Epithelial cell of proximal tubule (primary cell): ENCODE data around the gene TEAD2. TPM values are rescaled to one million over a fixed set of nuclear protein-coding genes. Genes with fewer than 3 reads are reported as not detected.
A peak's percentile ranks its signal among the peaks of the same experiment; 100 is the strongest.
"Not testable (repeated sequence)": the region's sequence is repeated elsewhere in the genome, so short reads cannot be mapped to it uniquely, and the experiment has no call there.

Experiments used
- DNase-seq: peaks from one replicate; pipeline ENCODE4 v3.0.0-alpha.2; 2011; ENCODE audit warnings: low read depth
- H3K4me3 ChIP-seq: 2 replicates; pipeline ENCODE4 v1.5.1; 2011; ENCODE audit warnings: low read depth, mild to moderate bottlenecking, low read length
- total RNA-seq: library from RNA; depleted of rRNA; stranded (reverse); fragments of >200 nt; gene quantifications from 2 replicates; pipeline ENCODE4 v1.2.3, GENCODE V29; 2015
- TF ChIP-seq, protein P1 (sequence below): conservative IDR thresholded peaks from 2 replicates; pipeline ENCODE4 v1.5.1; 2012; ENCODE audit warnings: low read depth, mild to moderate bottlenecking, low read length

TEAD2 gene
- total RNA-seq, 1 donor from 2014 or later, result 89.5 TPM

DNA sequence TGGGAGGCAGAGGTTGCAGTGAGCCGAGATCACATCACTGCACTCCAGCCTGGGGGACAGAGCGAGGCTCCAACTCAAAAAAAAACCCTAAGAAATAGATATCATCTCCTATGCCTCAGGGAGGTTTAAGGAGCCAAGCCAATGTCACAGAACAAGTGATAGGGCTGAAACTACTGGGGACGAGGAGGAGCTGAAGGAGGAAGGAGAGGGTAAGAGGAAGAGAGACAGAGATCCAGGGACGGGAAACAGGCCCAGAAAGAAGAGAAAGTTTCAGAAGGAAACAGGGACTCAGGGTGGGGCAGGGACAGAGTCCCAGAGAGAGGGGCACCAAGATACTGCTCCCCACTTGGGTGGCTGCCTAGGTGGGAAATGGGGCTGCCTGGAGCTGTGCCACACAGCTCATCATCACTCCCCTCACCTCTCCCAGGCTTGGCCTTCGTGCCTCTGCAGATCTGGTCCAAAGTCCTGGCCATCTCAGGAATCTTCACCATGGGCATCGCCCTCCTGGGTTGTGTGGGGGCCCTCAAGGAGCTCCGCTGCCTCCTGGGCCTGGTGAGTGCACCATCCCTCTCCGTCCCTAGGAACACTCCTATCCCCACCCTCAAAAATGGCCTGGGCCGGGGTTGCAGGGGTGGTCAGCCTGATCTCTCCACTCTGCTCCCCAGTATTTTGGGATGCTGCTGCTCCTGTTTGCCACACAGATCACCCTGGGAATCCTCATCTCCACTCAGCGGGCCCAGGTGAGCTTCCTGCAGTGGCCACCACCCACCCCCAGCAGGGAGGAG, 25.5 kb downstream of the TEAD2 start:
- no peak overlapping the region for H3K4me3 ChIP-seq
- DNase-seq, result no peak
- TF ChIP-seq, protein P1, sequence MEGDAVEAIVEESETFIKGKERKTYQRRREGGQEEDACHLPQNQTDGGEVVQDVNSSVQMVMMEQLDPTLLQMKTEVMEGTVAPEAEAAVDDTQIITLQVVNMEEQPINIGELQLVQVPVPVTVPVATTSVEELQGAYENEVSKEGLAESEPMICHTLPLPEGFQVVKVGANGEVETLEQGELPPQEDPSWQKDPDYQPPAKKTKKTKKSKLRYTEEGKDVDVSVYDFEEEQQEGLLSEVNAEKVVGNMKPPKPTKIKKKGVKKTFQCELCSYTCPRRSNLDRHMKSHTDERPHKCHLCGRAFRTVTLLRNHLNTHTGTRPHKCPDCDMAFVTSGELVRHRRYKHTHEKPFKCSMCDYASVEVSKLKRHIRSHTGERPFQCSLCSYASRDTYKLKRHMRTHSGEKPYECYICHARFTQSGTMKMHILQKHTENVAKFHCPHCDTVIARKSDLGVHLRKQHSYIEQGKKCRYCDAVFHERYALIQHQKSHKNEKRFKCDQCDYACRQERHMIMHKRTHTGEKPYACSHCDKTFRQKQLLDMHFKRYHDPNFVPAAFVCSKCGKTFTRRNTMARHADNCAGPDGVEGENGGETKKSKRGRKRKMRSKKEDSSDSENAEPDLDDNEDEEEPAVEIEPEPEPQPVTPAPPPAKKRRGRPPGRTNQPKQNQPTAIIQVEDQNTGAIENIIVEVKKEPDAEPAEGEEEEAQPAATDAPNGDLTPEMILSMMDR, result no peak

DNA sequence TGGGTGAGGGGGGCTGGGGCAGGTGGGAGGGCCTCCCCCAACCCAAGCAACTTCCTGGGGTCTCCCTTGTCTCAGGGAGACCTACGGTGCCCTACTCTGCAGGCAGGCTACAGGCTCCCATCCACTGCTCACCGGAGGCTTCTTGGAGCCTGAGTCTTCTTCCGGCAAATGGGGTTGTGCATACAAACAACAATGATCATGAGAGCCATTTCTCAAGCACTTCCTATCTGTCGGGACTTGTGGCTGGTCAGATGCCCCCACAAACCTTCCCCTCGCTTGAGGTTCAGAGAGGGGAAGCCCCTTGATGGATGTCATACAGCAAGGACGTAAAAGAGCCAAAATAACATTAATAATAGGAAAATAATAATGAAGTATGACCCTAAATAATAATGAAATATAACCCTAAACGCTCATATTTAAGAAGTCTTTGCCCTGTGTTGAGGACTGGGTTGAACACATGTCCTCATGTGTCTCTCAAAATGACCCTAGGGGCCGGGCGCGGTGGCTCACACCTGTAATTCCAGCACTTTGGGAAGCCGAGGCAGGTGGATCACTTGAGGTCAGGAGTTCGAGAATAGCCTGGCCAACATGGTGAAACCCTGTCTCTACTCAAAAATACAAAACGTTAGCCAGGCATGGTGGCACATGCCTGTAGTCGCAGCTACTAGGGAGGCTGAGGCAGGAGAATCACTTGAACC, 26.3 kb downstream of the TEAD2 start:
- TF ChIP-seq, protein P1, result no peak
- DNase-seq, result no peak
- no peak overlapping the region for H3K4me3 ChIP-seq

DNA sequence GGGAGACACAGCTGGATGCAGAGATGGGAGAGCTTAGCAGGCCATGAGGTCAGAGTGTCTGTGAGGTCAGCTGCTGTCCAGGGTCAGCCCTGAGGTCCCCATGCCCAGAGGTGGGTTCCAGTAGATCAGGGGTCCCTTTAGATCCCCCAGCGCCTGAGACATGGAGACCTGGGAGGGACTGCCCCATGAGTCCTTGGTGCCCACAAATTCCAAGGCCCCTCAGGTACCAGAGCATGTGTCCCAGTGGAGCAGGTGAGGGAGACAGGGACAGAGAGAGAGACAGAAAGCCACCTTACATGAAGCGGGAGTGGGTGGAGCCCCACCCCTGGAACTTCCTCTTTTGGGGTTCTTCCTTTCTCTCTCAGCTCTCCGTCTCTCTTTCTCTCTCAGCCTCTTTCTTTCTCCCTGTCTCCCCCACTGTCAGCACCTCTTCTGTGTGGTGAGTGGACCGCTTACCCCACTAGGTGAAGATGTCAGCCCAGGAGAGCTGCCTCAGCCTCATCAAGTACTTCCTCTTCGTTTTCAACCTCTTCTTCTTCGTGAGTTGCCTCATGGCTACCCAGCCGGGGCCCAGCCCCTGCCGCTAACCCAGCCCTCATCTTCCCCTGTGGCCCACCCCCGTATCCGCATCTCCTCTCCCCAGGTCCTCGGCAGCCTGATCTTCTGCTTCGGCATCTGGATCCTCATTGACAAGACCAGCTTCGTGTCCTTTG, 27.0 kb downstream of the TEAD2 start, which contains the start of gene CD37:
CD37 (plus strand) TSS at position 336 of the 713 bp plus-strand sequence; CDS start at position 471, 135 bp downstream.
- H3K4me3 ChIP-seq, result no peak within 1 kb of the TSS
- TF ChIP-seq, protein P1, result no peak
- DNase-seq, result no peak

DNA sequence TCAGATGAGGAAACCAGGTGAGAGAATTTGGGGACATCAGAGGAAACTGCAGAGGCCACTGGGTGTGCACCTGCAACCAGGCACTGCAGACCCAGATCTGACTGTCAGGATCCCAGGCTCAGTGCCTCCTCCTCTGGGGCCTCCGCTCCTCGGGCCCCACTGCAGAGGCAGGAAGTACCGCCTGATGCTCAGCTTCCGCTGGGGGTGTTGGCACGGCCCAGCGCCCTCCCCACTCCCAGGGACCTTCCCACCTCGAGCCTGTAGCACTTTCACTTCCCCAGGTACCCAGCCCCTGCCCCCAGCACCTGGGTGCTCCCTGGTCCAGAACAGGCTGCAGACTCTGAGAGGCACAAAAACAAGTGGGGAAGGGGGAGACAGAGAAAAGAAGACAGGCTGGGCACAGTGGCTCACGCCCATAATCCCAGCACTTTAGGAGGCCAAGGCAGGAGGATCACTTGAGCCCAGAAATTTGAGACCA, 28.4 kb downstream of the TEAD2 start:
- no peak overlapping the region for H3K4me3 ChIP-seq
- no peak for DNase-seq
- TF ChIP-seq, protein P1, result no peak

DNA sequence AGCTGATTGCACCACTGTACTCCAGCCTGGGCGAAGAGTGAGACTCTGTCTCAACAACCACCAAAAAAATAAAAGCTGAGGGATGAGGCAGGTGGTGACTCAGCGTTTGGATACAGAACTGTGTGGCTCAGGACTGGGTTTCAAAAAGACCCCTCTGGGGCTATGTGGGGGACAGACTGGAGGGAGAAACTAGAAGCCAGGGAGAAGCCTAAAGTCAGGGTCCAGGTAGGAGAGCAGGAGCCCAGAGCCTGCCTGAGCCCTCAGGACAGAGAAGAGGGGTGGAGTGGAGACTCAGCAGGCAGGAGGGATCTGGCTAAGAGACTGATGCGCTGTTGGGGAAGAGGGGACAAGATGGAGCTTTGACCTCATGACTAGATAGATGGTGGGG, 28.8 kb downstream of the TEAD2 start:
- no peak overlapping the region for H3K4me3 ChIP-seq
- TF ChIP-seq, protein P1, result no peak
- DNase-seq, result no peak

DNA sequence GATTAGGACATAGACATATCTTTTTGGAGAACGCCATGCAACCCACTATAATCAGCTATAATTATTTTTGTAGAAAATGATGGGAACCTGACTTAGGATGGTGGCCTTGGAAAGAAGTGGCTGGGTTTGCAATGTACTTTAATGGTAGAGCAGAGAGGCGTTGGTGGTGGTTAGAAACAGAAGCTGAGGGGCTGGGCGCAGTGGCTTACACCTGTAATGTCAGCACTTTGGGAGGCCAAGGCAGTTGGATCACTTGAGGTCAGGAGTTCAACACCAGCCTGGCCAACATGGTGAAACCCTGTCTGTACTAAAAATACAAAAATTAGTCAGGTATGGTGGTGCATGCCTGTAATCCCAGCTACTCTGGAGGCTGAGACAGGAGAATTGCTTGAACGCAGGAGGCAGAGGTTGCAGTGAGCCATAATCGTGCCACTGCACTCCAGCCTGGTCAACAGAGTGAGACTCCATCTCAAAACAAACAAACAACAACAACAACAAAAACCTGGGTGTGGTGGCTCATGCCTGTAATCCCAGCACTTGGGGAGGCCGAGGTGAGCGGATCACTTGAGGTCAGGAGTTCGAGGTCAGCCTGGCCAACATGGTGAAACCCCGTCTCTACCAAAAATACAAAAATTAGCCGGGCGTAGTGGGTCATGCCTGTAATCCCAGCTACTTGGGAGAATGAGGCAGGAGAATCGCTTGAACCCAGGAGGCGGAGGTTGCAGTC, 29.4 kb downstream of the TEAD2 start:
- not testable (repeated sequence) for DNase-seq, H3K4me3 ChIP-seq

DNA sequence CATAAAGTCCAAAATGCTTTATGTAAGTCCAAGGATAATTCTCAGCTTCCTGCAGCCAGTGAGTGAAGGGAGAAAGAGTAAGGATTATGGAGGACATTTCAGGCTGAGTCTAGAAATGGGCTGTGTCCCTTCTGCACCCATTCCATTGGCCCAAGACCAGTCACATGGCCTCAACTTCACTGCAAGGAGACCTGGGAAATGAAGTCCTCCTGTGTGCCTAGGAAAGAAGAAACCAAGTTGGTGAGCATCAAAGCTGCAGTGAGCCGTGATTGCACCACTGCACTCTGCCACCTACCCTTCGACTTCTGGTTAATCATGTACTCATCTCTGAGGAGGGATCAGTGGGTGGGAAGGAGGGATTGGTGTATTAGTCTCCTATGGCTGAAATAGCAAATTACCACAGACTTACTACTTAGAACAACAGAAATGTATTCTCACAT, 30.6 kb downstream of the TEAD2 start:
- TF ChIP-seq, protein P1, result no peak

DNA sequence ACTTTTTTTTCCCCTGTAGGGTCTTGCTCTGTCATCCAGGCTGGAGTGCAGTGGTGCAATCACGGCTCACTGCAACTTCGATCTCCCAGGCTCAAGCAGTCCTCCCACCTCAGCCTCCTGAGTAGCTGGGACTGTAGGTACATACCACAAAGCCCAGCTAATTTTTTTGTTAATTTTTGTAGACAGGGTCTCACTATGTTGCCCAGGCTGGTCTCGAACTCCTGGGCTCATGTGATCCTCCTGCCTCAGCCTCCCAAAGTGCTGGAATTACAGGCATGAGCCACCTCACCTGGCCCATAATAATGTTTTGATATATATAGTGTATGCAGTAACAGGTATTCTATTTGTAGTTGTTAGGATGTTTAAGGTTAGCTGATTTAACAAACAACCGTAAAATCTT, 31.0 kb downstream of the TEAD2 start:
- not testable (repeated sequence) for H3K4me3 ChIP-seq, DNase-seq

More for the DNA sequence above, 30.6 kb downstream of the TEAD2 start:
- peak; percentile 70 for DNase-seq
- no peak overlapping the region for H3K4me3 ChIP-seq
